Measurements from ENCODE around the gene HIPK2. TPM values are rescaled to one million over a fixed set of nuclear protein-coding genes. Genes with fewer than 3 reads are reported as not detected.
A peak's percentile ranks its signal among the peaks of the same experiment; 100 is the strongest.

The HIPK2 gene
- total RNA-seq, 1 donor from 2014 or later: 5.8 TPM

DNA sequence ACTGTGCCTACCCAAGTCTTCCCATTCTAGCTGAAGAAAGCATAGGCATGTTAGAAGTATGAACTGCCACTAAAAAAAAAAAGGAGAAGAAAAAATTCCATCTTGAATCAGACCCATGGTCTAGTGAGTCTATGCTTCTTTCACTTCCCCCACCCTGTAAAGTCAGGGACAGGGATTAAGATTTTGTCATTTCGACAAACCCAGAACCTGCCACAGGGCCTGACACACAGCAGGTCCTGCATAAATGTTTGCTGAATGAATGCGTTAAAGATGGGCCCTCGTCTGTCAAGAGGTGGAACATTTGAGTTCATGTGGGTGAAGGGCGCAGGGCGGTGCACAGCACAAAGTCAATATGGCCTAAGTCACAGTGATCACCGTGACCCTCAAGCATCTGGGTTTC is 4.9 kb downstream of the HIPK2 start:
- Histone ChIP-seq H3K4me3 (ENCODE audit: low read depth, low read length) (no peak overlapping the region), H3K36me3 (ENCODE audit: control insufficient read depth, insufficient read depth, low read length) (peaks cover 6% of the 10 kb centered on the region), H3K27me3 (ENCODE audit: control insufficient read depth, insufficient read depth, low read length) (no peaks in the 10 kb centered on the region)
- no peak for FAIRE-seq
- DNase-seq (ENCODE audit: low read depth): no peak
- TF ChIP-seq CTCF (IDR thresholded peaks at IDR 0.05; ENCODE audit: insufficient read depth, low read length, severe bottlenecking): no peak

DNA sequence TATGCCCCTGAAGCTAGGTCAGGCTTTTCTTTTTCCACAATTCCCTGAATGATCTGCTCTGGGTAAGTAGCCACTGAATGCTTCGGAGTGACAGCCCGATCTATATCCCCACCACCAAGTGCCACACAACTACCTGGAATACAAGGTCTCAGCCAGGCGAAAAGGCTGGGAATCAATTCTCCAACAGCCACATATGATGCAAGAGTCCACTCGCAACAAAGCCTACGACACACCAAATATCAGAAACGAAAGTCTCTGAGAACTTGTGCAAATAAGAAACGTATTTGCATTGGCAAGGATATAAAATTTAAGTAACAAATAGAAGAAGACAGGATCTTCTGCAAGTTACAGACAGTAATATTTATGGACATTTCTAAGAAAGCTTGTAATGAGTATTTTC is 5.7 kb downstream of the HIPK2 start:
- no peak for FAIRE-seq
- no peak overlapping the region for H3K4me3 ChIP-seq (ENCODE audit: low read depth, low read length)
- DNase-seq (ENCODE audit: low read depth): no peak
- no peaks in the 10 kb centered on the region for H3K27me3 ChIP-seq (ENCODE audit: control insufficient read depth, insufficient read depth, low read length)
- peaks cover 6% of the 10 kb centered on the region for H3K36me3 ChIP-seq (ENCODE audit: control insufficient read depth, insufficient read depth, low read length)
- TF ChIP-seq CTCF (IDR thresholded peaks at IDR 0.05; ENCODE audit: insufficient read depth, low read length, severe bottlenecking): no peak

DNA sequence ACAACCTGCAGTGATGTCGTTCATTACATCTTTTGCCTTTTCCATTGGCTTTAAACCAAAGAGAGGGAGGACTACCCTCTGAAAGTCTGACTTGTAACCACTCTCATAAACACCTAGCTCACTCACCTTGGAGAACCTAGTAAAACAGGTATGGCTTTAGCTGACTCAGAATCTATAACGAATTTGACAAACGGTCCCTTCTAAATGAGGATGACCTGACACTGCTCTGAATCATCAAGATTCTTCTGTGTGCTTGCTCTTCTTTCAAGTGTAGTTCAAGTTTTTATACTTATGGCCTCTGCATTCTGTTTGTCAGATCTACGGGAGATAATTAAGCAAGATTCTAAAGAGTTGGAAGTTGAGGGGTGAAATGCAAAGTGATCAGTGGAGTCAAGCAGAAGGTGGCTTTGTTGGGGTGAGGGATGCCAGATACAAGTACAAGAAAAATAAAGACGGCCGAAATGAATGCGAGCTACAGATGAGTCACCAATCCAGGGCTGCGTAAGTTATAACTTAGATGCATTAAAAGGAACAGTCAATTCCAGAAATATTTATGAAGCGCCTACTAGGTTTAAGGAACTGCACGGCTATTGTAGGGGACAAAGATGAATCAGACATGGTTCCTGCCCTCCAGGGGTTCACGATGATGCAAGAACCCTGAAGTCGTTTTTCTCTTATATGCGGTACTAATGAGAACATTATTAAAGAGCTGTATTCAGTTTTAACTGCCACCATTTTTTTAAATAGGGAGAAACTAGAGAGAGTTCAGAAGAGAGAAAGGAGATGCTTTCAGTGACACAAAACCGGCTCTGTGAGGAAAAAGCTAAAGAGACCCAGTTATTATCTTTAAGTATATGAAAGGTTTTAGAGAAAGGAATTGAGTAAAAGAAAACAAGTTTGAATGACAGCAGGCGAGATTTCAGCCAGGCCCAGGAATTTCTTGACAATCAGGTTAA is 6.5 kb downstream of the HIPK2 start:
- H3K4me3 ChIP-seq (ENCODE audit: low read depth, low read length): no peak overlapping the region
- TF ChIP-seq CTCF (IDR thresholded peaks at IDR 0.05; ENCODE audit: insufficient read depth, low read length, severe bottlenecking): no peak
- no peaks in the 10 kb centered on the region for H3K27me3 ChIP-seq (ENCODE audit: control insufficient read depth, insufficient read depth, low read length)
- peak; percentile 97 for DNase-seq (ENCODE audit: low read depth)
- FAIRE-seq: no peak
- peaks cover 6% of the 10 kb centered on the region for H3K36me3 ChIP-seq (ENCODE audit: control insufficient read depth, insufficient read depth, low read length)

GRCh38 chr7:139769761-139770160 is 8.0 kb downstream of the HIPK2 start:
- no peak for TF ChIP-seq CTCF (IDR thresholded peaks at IDR 0.05; ENCODE audit: insufficient read depth, low read length, severe bottlenecking)
- H3K27me3 ChIP-seq (ENCODE audit: control insufficient read depth, insufficient read depth, low read length): no peaks in the 10 kb centered on the region
- FAIRE-seq (no peak), DNase-seq (ENCODE audit: low read depth) (no peak)
- no peak overlapping the region for H3K4me3 ChIP-seq (ENCODE audit: low read depth, low read length)
- H3K36me3 ChIP-seq (ENCODE audit: control insufficient read depth, insufficient read depth, low read length): peaks cover 8% of the 10 kb centered on the region

- no peak for TF ChIP-seq CTCF (IDR thresholded peaks at IDR 0.05; ENCODE audit: insufficient read depth, low read length, severe bottlenecking)
- no peak for DNase-seq (ENCODE audit: low read depth)
- Histone ChIP-seq H3K36me3 (ENCODE audit: control insufficient read depth, insufficient read depth, low read length) (peaks cover 10% of the 10 kb centered on the region), H3K27me3 (ENCODE audit: control insufficient read depth, insufficient read depth, low read length) (no peaks in the 10 kb centered on the region), H3K4me3 (ENCODE audit: low read depth, low read length) (no peak overlapping the region)
- no peak for FAIRE-seq
These were observed 8.7 kb downstream of the HIPK2 start for GRCh38 chr7:139769066-139769465.

Data from bronchial epithelial cell (primary cell).